GM06990 (cell line): ENCODE data around the gene EPHA1.

ENCODE experiments used
- DNase-seq: peaks from one replicate; pipeline ENCODE4 v3.0.0-alpha.2; 2011; ENCODE audit not compliant: insufficient read length; ENCODE audit errors: extremely low read depth
- H3K27me3 ChIP-seq: replicated peaks from 2 replicates; pipeline ENCODE4 v1.6.0; 2011; ENCODE audit warnings: low read length; ENCODE audit not compliant: control insufficient read depth, insufficient read depth
- H3K36me3 ChIP-seq: 2 replicates; pipeline ENCODE4 v1.5.1; 2011; ENCODE audit warnings: low read length; ENCODE audit not compliant: control insufficient read depth, insufficient read depth
- H3K4me3 ChIP-seq: replicated peaks from 2 replicates; pipeline ENCODE4 v1.5.1; 2011; ENCODE audit warnings: low read depth, mild to moderate bottlenecking, control low read depth, low read length
- TF ChIP-seq, protein P1 (sequence below): IDR thresholded peaks from 2 replicates; pipeline ENCODE4 v1.5.1; 2011; ENCODE audit warnings: low read length, control low read depth, mild to moderate bottlenecking, inconsistent platforms; ENCODE audit not compliant: insufficient read depth, poor library complexity, severe bottlenecking

The EPHA1 gene

GRCh38 chr7:143341842-143342241 is 66.8 kb downstream of the EPHA1 start:
- TF ChIP-seq, protein P1, sequence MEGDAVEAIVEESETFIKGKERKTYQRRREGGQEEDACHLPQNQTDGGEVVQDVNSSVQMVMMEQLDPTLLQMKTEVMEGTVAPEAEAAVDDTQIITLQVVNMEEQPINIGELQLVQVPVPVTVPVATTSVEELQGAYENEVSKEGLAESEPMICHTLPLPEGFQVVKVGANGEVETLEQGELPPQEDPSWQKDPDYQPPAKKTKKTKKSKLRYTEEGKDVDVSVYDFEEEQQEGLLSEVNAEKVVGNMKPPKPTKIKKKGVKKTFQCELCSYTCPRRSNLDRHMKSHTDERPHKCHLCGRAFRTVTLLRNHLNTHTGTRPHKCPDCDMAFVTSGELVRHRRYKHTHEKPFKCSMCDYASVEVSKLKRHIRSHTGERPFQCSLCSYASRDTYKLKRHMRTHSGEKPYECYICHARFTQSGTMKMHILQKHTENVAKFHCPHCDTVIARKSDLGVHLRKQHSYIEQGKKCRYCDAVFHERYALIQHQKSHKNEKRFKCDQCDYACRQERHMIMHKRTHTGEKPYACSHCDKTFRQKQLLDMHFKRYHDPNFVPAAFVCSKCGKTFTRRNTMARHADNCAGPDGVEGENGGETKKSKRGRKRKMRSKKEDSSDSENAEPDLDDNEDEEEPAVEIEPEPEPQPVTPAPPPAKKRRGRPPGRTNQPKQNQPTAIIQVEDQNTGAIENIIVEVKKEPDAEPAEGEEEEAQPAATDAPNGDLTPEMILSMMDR = no peak
- Histone ChIP-seq H3K27me3 (peaks cover 2% of the 10 kb centered on the region), H3K36me3 (no peaks in the 10 kb centered on the region), H3K4me3 (no peak overlapping the region)
- no peak for DNase-seq
